Measurements from ENCODE around the gene HHIPL1. TPM values are rescaled to one million over a fixed set of nuclear protein-coding genes. Genes with fewer than 3 reads are reported as not detected.

Gene HHIPL1
- total and polyA plus RNA-seq, 2 of the 8 experiments (the other 6 are each of a cell fraction or from before 2014, with no cell fraction given) = 1.5 to 2.6 TPM

GRCh38 chr14:99728981-99729451 is 84.1 kb downstream of the HHIPL1 start:
- Histone ChIP-seq H2BK20ac (ENCODE audit: low read length) (peak overlapping the region; percentile 86; the same call in 1 of the 2 replicates), H3K56ac (replicated peaks; ENCODE audit: insufficient read length, low read depth, low read length) (no peak overlapping the region), H3K79me2 (ENCODE audit: control insufficient read depth in 1 of 2, insufficient read depth in 2 of 2, low read length in 2 of 2) (no peaks in the 10 kb centered on the region), H3K4me3 (ENCODE audit: extremely low read depth in 1 of 4, insufficient read depth in 2 of 4, low read depth in 3 of 4, low read length in 4 of 4) (no peak overlapping the region), H4K8ac (ENCODE audit: extremely low read depth, insufficient read depth, low read length) (no peak overlapping the region), H2BK120ac (replicated peaks; ENCODE audit: low read depth, low read length) (no peak overlapping the region), H3K9me3 (ENCODE audit: insufficient read depth in 2 of 2, low read depth in 1 of 2, low read length in 1 of 2) (no peaks in the 10 kb centered on the region), H2AFZ (ENCODE audit: low read length) (no peak overlapping the region), H2AK5ac (ENCODE audit: low read depth, low read length) (0 out of 2 replicates have a peak overlapping the region, but pooled peaks have one; percentile 39), H3K4ac (replicated peaks; ENCODE audit: insufficient read length, low read depth, low read length) (no peak overlapping the region), H3K23me2 (ENCODE audit: low read depth, low read length) (peaks cover 2% of the 10 kb centered on the region; the same call in 1 of the 2 replicates), H3K36me3 (ENCODE audit: control insufficient read depth in 2 of 4, insufficient read depth in 4 of 4, low read length in 3 of 4) (no peaks in the 10 kb centered on the region; a peak in 1 of 8 replicates), H2BK12ac (ENCODE audit: low read depth, low read length) (no peak overlapping the region), H2BK15ac (ENCODE audit: low read length) (no peak overlapping the region; the same call in 1 of the 2 replicates), H3K4me2 (ENCODE audit: insufficient read depth in 1 of 2, low read depth in 2 of 2, low read length in 2 of 2) (no peak overlapping the region), H3K79me1 (ENCODE audit: low read depth, low read length) (no peaks in the 10 kb centered on the region), H3K27ac (ENCODE audit: low read depth, low read length) (no peak overlapping the region), H4K20me1 (replicated peaks in 1 of 2; ENCODE audit: control insufficient read depth in 1 of 2, insufficient read depth in 2 of 2, low read length in 2 of 2) (peaks cover 0 to 1% of the 10 kb centered on the region in 2 experiments), H4K91ac (replicated peaks; ENCODE audit: insufficient read length, low read length) (peak overlapping the region; percentile 56), H3K4me1 (replicated peaks in 1 of 4; ENCODE audit: control insufficient read depth in 3 of 4, insufficient read depth in 4 of 4, low read length in 3 of 4) (peaks cover 0 to 12% (median 7%) of the 10 kb centered on the region in 4 experiments; a peak in 5 of 7 replicates), H3K18ac (ENCODE audit: extremely low read depth, low read length) (no peak overlapping the region; the same call in 1 of the 2 replicates), H2BK5ac (ENCODE audit: low read depth, low read length) (no peak overlapping the region), H3K23ac (ENCODE audit: insufficient read length) (no peak overlapping the region), H4K5ac (ENCODE audit: insufficient read length, low read depth, low read length) (no peak overlapping the region), H3K9ac (replicated peaks in 1 of 4; ENCODE audit: extremely low read depth in 1 of 4, low read depth in 3 of 4, low read length in 3 of 4) (no peak overlapping the region), H3K27me3 (replicated peaks in 1 of 4; ENCODE audit: control insufficient read depth in 3 of 4, extremely low read depth in 1 of 4, insufficient read depth in 3 of 4, low read length in 3 of 4) (0 out of 7 replicates have a peak, but pooled peaks cover 0 to 3% (median 0%) of the 10 kb centered on the region in 4 experiments), H3K14ac (ENCODE audit: insufficient read length) (no peak overlapping the region)
- ChIA-PET CTCF (ENCODE audit: partially characterized antibody) (interaction anchor here (0.6 to 18.9 kb wide), 25 partner anchors 8 to 257 kb away, joined by 3 to 237 read pairs (median 6); partner anchors contain the start of gene EML1), POLR2A (ENCODE audit: partially characterized antibody) (no interaction called here)
- 71% methylated on average over 4 of the region's 4 CpGs; no CpG with 5 or more reads in 1 of the 2 experiments for WGBS, 2 experiments (ENCODE audit: extremely low coverage in 1 of 2, insufficient coverage in 1 of 2, insufficient read length in 1 of 2, insufficient replicate concordance in 2 of 2, low coverage in 1 of 2, low lambda C conversion rate in 2 of 2, missing lambda C conversion rate in 1 of 2)
- FAIRE-seq (no peak), DNase-seq (ENCODE audit: low read depth in 1 of 2, low spot score in 2 of 2) (peak in 1 of 2 experiments; percentile 37)
- no peak for TF ChIP-seq CTBP2 (IDR thresholded peaks at IDR 0.05; ENCODE audit: borderline replicate concordance, insufficient read depth, insufficient read length, low read length)
- TF ChIP-seq EGR1 (IDR thresholded peaks at IDR 0.05; ENCODE audit: borderline replicate concordance, low read depth, low read length) = no peak
- TF ChIP-seq KDM4A (IDR thresholded peaks at IDR 0.05; ENCODE audit: low read depth, low read length, severe bottlenecking) = no peak
- no peak for TF ChIP-seq SIX5 (IDR thresholded peaks at IDR 0.05; ENCODE audit: low read depth, low read length)
- TF ChIP-seq MAX (IDR thresholded peaks at IDR 0.05) = no peak
- TF ChIP-seq CEBPB (IDR thresholded peaks at IDR 0.05; ENCODE audit: low read depth, low read length) = no peak

All from H1 (cell line).